A549 (cell line): Measurements from ENCODE around the gene BDNF. TPM values are rescaled to one million over a fixed set of nuclear protein-coding genes. Genes with fewer than 3 reads are reported as not detected.

ENCODE experiments used
- ATAC-seq, 2 experiments: fragments of 200-7000 bp in 1 of 2; fragments of >200 bp in 1 of 2; cut with Nextera tagmentation in 1 of 2; cut with Tn5 transposase in 1 of 2; 3 replicates each; pipeline versions ENCODE4 v1.8.0 to v1.9.1; 2018 to 2020; ENCODE audit warnings: mild to moderate bottlenecking in 1 of 2, moderate library complexity in 1 of 2
- CTCF ChIA-PET: fragments of 300-600 bp; sonication (Branson Sonifier 250); formaldehyde crosslinking; extraction: SDS; loops from one replicate; lab custom pipeline; 2021; ENCODE audit warnings: antibody characterized with exemption, inconsistent platforms; lab: Yijun Ruan, JAX
- POLR2A ChIA-PET: fragments of 350-600 bp; formaldehyde crosslinking; extraction: SDS; loops from one replicate; lab custom pipeline; 2021; ENCODE audit warnings: antibody characterized with exemption, inconsistent platforms; lab: Yijun Ruan, JAX
- DNase-seq, 2 experiments: peaks; one replicate each; pipeline versions ENCODE4 v3.0.0 to v3.0.0-alpha.2; 2011 to 2016; ENCODE audit warnings: low read depth in 1 of 2, low spot score in 1 of 2
- FAIRE-seq: peaks from 2 replicates; lab custom pipeline; 2011; peaks lifted over from hg19 to GRCh38; lab: Jason Lieb, UNC
- H3K27ac ChIP-seq, 2 experiments: fragments of >200 bp; sonication (Bioruptor Twin); formaldehyde crosslinking; 3 replicates each; pipeline ENCODE4 v1.5.1; 2016 to 2017
- H3K4me1 ChIP-seq: fragments of >200 bp; sonication (Bioruptor Twin); formaldehyde crosslinking; 3 replicates; pipeline ENCODE4 v1.6.1; 2016
- H3K4me2 ChIP-seq: fragments of >200 bp; sonication (Bioruptor Twin); formaldehyde crosslinking; 3 replicates; pipeline ENCODE4 v1.6.1; 2016
- H3K4me3 ChIP-seq: fragments of >200 bp; sonication (Bioruptor Twin); formaldehyde crosslinking; 3 replicates; pipeline ENCODE4 v1.5.1; 2016
- H3K9me3 ChIP-seq: fragments of >200 bp; sonication (Bioruptor Twin); formaldehyde crosslinking; 3 replicates; pipeline ENCODE4 v1.6.1; 2016
- BHLHE40 ChIP-seq: IDR thresholded peaks from 2 replicates; pipeline ENCODE4 v1.6.1; 2012; ENCODE audit warnings: low read depth, low read length, inconsistent platforms
- CBX2 ChIP-seq: fragments of 200-600 bp; sonication (generic); IDR thresholded peaks from 2 replicates; pipeline ENCODE4 v1.6.1; 2016; ENCODE audit warnings: low read depth, mild to moderate bottlenecking, borderline replicate concordance
- CEBPB ChIP-seq, 2 experiments: fragments of >200 bp in 1 of 2; sonication (Bioruptor Twin) in 1 of 2; formaldehyde crosslinking in 1 of 2; IDR thresholded peaks; 2 replicates each; pipeline ENCODE4 v1.6.1; 2012 to 2016
- CHD2 ChIP-seq: fragments of 150-350 bp; IDR thresholded peaks from 2 replicates; pipeline ENCODE4 v1.6.1; 2014; ENCODE audit warnings: low read length; ENCODE audit not compliant: partially characterized antibody
- CTCF ChIP-seq: fragments of >200 bp; sonication (Bioruptor Twin); formaldehyde crosslinking; IDR thresholded peaks from 3 replicates; pipeline ENCODE4 v1.5.1; 2016
- ELK1 ChIP-seq: fragments of 150-350 bp; IDR thresholded peaks from 2 replicates; pipeline ENCODE4 v1.6.1; 2014; ENCODE audit warnings: low read depth, mild to moderate bottlenecking, low read length
- EP300 ChIP-seq, 2 experiments: fragments of >200 bp; sonication (Bioruptor Twin); formaldehyde crosslinking; IDR thresholded peaks; 2 replicates in 1 of 2; 3 replicates in 1 of 2; pipeline ENCODE4 v1.6.1; 2016 to 2017
- FOXS1 ChIP-seq: fragments of 250-450 bp; sonication (Bioruptor Pico); IDR thresholded peaks from 2 replicates; pipeline ENCODE4 v1.5.0; 2020; ENCODE audit warnings: mild to moderate bottlenecking, moderate library complexity
- HEYL ChIP-seq: fragments of 250-450 bp; sonication (Bioruptor Pico); IDR thresholded peaks from 2 replicates; pipeline ENCODE4 v1.8.0; 2021; ENCODE audit warnings: mild to moderate bottlenecking, moderate library complexity
- HMGXB4 ChIP-seq: fragments of 250-450 bp; sonication (Bioruptor Pico); IDR thresholded peaks from 2 replicates; pipeline ENCODE4 v1.5.0; 2021; ENCODE audit warnings: mild to moderate bottlenecking, moderate library complexity, borderline replicate concordance
- HOXB5 ChIP-seq: fragments of 250-450 bp; sonication (Bioruptor Pico); IDR thresholded peaks from 2 replicates; pipeline ENCODE4 v1.5.0; 2020; ENCODE audit warnings: mild to moderate bottlenecking, moderate library complexity
- JUNB ChIP-seq: fragments of >200 bp; sonication (Bioruptor Twin); formaldehyde crosslinking; IDR thresholded peaks from 2 replicates; pipeline ENCODE4 v1.6.1; 2016
- KDM1A ChIP-seq: fragments of 200-600 bp; sonication (generic); IDR thresholded peaks from 2 replicates; pipeline ENCODE4 v1.6.1; 2016; ENCODE audit warnings: low read depth, mild to moderate bottlenecking
- KDM5A ChIP-seq: fragments of 200-600 bp; sonication (generic); IDR thresholded peaks from 2 replicates; pipeline ENCODE4 v1.6.1; 2016; ENCODE audit warnings: antibody characterized with exemption, mild to moderate bottlenecking
- MYC ChIP-seq: IDR thresholded peaks from 2 replicates; pipeline ENCODE4 v1.6.1; 2012; ENCODE audit warnings: mild to moderate bottlenecking, inconsistent platforms, low read length, improper control_type of control experiment, borderline replicate concordance
- NFE2L2 ChIP-seq: fragments of 150-350 bp; conservative IDR thresholded peaks from 2 replicates; pipeline ENCODE4 v1.6.1; 2014; ENCODE audit warnings: low read length
- RAD21 ChIP-seq, 2 experiments: fragments of >200 bp in 1 of 2; sonication (Bioruptor Twin) in 1 of 2; formaldehyde crosslinking in 1 of 2; IDR thresholded peaks in 1 of 2; conservative IDR thresholded peaks in 1 of 2; 2 replicates in 1 of 2; 3 replicates in 1 of 2; pipeline ENCODE4 v1.6.1; 2012 to 2018; ENCODE audit warnings: inconsistent platforms in 1 of 2
- RARB ChIP-seq: fragments of 250-450 bp; sonication (Bioruptor Pico); IDR thresholded peaks from 2 replicates; pipeline ENCODE4 v1.8.0; 2021; ENCODE audit warnings: mild to moderate bottlenecking, moderate library complexity
- RCOR1 ChIP-seq: fragments of 150-350 bp; IDR thresholded peaks from 2 replicates; pipeline ENCODE4 v1.6.1; 2014; ENCODE audit warnings: antibody characterized with exemption, low read length, low read depth
- REST ChIP-seq: fragments of 200-600 bp; sonication (generic); IDR thresholded peaks from 2 replicates; pipeline ENCODE4 v1.6.1; 2016; ENCODE audit warnings: antibody characterized with exemption, mild to moderate bottlenecking, moderate library complexity
- RNF2 ChIP-seq: fragments of 200-600 bp; sonication (generic); IDR thresholded peaks from 2 replicates; pipeline ENCODE4 v1.6.1; 2016; ENCODE audit warnings: low read depth, mild to moderate bottlenecking, antibody characterized with exemption, moderate library complexity, borderline replicate concordance
- SREBF2 ChIP-seq: fragments of 450-650 bp; IDR thresholded peaks from 2 replicates; pipeline ENCODE4 v1.6.1; 2014; ENCODE audit warnings: mild to moderate bottlenecking, moderate library complexity
- TFCP2L1 ChIP-seq: fragments of 250-450 bp; sonication (Bioruptor Pico); IDR thresholded peaks from 2 replicates; pipeline ENCODE4 v1.5.0; 2021; ENCODE audit warnings: mild to moderate bottlenecking
- USF2 ChIP-seq: fragments of 450-650 bp; IDR thresholded peaks from 2 replicates; pipeline ENCODE4 v1.6.1; 2014; ENCODE audit warnings: antibody characterized with exemption
- ZNF302 ChIP-seq: fragments of 250-450 bp; sonication (Bioruptor Pico); IDR thresholded peaks from 2 replicates; pipeline ENCODE4 v1.9.0; 2021; ENCODE audit warnings: inconsistent platforms, mild to moderate bottlenecking, moderate library complexity
- WGBS: methylation state at CpG from one replicate; pipeline ENCODE4 v1.1.6; 2017; ENCODE audit errors: missing lambda C conversion rate; 5-methylcytosine and 5-hydroxymethylcytosine counted together
- polyA plus RNA-seq, 4 experiments: library from polyadenylated mRNA; depleted of rRNA in 3 of 4; stranded (reverse); fragments of >200 nt; fragmentation: RNase III in 1 of 4; extraction: RNeasy Plus Mini Kit Qiagen cat#74134 plus additional on column Dnase treatment in 1 of 4; gene quantifications; 2 replicates in 3 of 4; 3 replicates in 1 of 4; pipeline ENCODE4 v1.2.3, GENCODE V29; 2011 to 2017

BDNF gene
- polyA plus RNA-seq, 2 of the 4 experiments (the other 2 are of a cell fraction): 16.4 to 33.7 TPM

GRCh38 chr11:27673979-27674663 is 26.1 kb downstream of the BDNF start:
- Histone ChIP-seq H3K9me3 (no peaks in the 10 kb centered on the region), H3K4me3 (no peak overlapping the region), H3K4me2 (no peak overlapping the region), H3K27ac (no peak overlapping the region), H3K4me1 (peaks cover 11% of the 10 kb centered on the region; the same call in 2 of the 3 replicates)
- 88% methylated on average over 6 of the region's 6 CpGs for WGBS
- ChIA-PET POLR2A (no interaction called here), CTCF (interaction anchor here (1.6 kb wide), 1 partner anchor 21 kb away, joined by 4 read pairs; no protein-coding TSS in a partner anchor)
- DNase-seq (no peak), FAIRE-seq (no peak), ATAC-seq (no peak)
- TF ChIP-seq MYC (no peak), KDM1A (no peak), NFE2L2 (no peak), KDM5A (no peak), CEBPB (IDR thresholded peaks at IDR 0.05) (no peak), CBX2 (no peak), HOXB5 (no peak), RNF2 (no peak), CHD2 (no peak), BHLHE40 (no peak), RAD21 (conservative IDR thresholded peaks at IDR 0.05 in 1 of 2, IDR thresholded peaks at IDR 0.05 in 1 of 2) (no peak), RARB (CRISPR knock-in tag) (no peak), ZNF302 (no peak), USF2 (no peak), JUNB (no peak), SREBF2 (no peak)

- Histone ChIP-seq H3K4me3 (no peak overlapping the region), H3K27ac (no peak overlapping the region), H3K9me3 (no peaks in the 10 kb centered on the region), H3K4me1 (peaks cover 11% of the 10 kb centered on the region; the same call in 2 of the 3 replicates), H3K4me2 (no peak overlapping the region)
- peak in 1 of 2 experiments; percentile 31 for DNase-seq
- 100% methylated on average over 2 of the region's 2 CpGs for WGBS
- ChIA-PET CTCF (interaction anchor here (1.6 kb wide), 1 partner anchor 23 kb away, joined by 4 read pairs; no protein-coding TSS in a partner anchor), POLR2A (no interaction called here)
- no peak for FAIRE-seq
- ATAC-seq: no peak
- no peak for TF ChIP-seq CBX2
- TF ChIP-seq EP300 (IDR thresholded peaks at IDR 0.05): no peak
- no peak for TF ChIP-seq CTCF
- TF ChIP-seq TFCP2L1 (CRISPR knock-in tag): no peak
- TF ChIP-seq FOXS1 (CRISPR knock-in tag): no peak
- no peak for TF ChIP-seq HEYL (CRISPR knock-in tag)
- no peak for TF ChIP-seq REST
- no peak for TF ChIP-seq SREBF2
- TF ChIP-seq RCOR1: no peak
- no peak for TF ChIP-seq ELK1
- no peak for TF ChIP-seq USF2
- no peak for TF ChIP-seq HMGXB4 (CRISPR knock-in tag)
- TF ChIP-seq BHLHE40: no peak
- TF ChIP-seq RNF2: no peak
Observed at GRCh38 chr11:27672836-27673464, 27.3 kb downstream of the BDNF start.
